Pulmonary artery endothelial cell (primary cell): ENCODE results near the gene UNC13B. TPM values are rescaled to one million over a fixed set of nuclear protein-coding genes. Genes with fewer than 3 reads are reported as not detected.

Experiments used
- DNase-seq: peaks from one replicate; pipeline ENCODE4 v3.0.0-alpha.2; 2011; ENCODE audit warnings: low read depth, low spot score
- total RNA-seq: library from RNA; depleted of rRNA; stranded (reverse); fragments of >200 nt; gene quantifications from 2 replicates; pipeline ENCODE4 v1.2.3, GENCODE V29; 2014

UNC13B gene
- total RNA-seq, 1 donor from 2014 or later: 41.3 TPM

GRCh38 chr9:35423499-35423898, 261.7 kb downstream of the UNC13B start:
- DNase-seq: no peak

GRCh38 chr9:35424356-35425352, 262.8 kb downstream of the UNC13B start:
- DNase-seq: no peak

- DNase-seq: no peak
Observed at GRCh38 chr9:35426627-35427026, 264.8 kb downstream of the UNC13B start.

- DNase-seq: no peak
Observed at GRCh38 chr9:35431467-35431866, 269.7 kb downstream of the UNC13B start.

- no peak for DNase-seq
Observed at GRCh38 chr9:35432076-35432475, 270.3 kb downstream of the UNC13B start.

- no peak for DNase-seq
Observed at GRCh38 chr9:35436933-35437332, 275.1 kb downstream of the UNC13B start.

DNA sequence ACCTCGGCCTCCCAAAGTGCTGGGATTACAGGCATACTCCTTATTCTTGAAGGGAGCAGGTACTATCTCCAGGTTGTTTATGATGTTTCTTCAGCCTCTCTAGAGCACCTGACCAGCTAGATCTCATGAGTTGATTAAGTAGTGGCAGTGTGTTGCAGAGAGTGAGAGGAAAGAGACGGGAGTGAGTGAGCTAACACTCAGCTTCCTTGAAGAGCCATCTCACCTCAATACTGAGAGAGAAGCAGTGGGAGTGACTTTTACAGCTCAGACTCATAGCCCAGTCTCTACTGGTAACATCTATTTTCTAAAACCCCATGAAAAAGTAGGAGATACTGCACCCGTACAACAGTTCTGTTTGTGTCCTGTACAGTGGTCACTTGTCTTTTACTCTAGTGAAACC, 284.2 kb downstream of the UNC13B start:
- DNase-seq: no peak

DNA sequence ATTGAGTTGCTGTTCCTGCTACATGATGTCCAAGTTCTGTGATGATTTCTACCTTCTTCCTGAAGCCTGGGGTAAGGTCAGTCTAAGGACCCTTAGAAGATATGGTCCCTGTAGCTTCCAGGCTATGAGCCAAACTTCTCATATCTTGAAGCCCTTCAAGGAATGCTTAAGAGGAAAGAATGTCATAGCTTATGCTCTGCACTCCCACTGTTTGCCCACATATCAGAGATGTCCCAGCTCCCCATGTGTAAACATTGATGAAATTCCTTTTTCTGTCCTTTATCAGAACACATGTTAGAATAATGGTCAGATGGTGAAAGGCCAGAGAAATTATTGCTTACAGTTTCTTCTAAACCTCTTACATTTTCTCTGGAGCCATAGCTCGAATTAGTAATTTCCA, 286.7 kb downstream of the UNC13B start:
- DNase-seq: no peak

- DNase-seq: no peak
Observed at GRCh38 chr9:35452481-35452880, 290.7 kb downstream of the UNC13B start.

GRCh38 chr9:35453786-35454185, 292.0 kb downstream of the UNC13B start:
- no peak for DNase-seq

Other genes with a start within 250 kb of the UNC13B start
- not detected in 2 replicates for gene PHF24, start 203.7 kb upstream of the UNC13B start, total RNA-seq
- 9.1 and 9.6 TPM in 2 replicates for gene DNAJB5, start 172.3 kb upstream of the UNC13B start, total RNA-seq
- 684 and 811 TPM in 2 replicates for gene VCP, start 89.4 kb upstream of the UNC13B start, total RNA-seq
- 24.1 and 32.5 TPM in 2 replicates for gene FANCG, start 82.1 kb upstream of the UNC13B start, total RNA-seq
- 9.3 and 11.0 TPM in 2 replicates for gene PIGO, start 65.4 kb upstream of the UNC13B start, total RNA-seq
- 275 and 339 TPM in 2 replicates for gene STOML2, start 58.9 kb upstream of the UNC13B start, total RNA-seq
- gene ATOSB, start 46.1 kb upstream of the UNC13B start, total RNA-seq: 17.7 and 19.7 TPM in 2 replicates